Mesothelial cell of epicardium (in vitro differentiated cells): ENCODE data around the gene HIC2. TPM values are rescaled to one million over a fixed set of nuclear protein-coding genes. Genes with fewer than 3 reads are reported as not detected.
"Not testable (repeated sequence)": the region's sequence is repeated elsewhere in the genome, so short reads cannot be mapped to it uniquely, and the experiment has no call there.

Source experiments
- DNase-seq, 2 experiments: peaks; one replicate each; pipeline ENCODE4 v3.0.0; 2021; ENCODE audit warnings: low spot score in 2 of 2; ENCODE audit not compliant: unreplicated experiment in 2 of 2
- H3K27ac Mint-ChIP-seq: 2 replicates; pipeline ENCODE4 v1.8.0; 2021; ENCODE audit warnings: mixed read lengths
- H3K27me3 Mint-ChIP-seq: 2 replicates; pipeline ENCODE4 v1.8.0; 2021; ENCODE audit warnings: low read depth, mixed read lengths
- H3K36me3 Mint-ChIP-seq: 2 replicates; pipeline ENCODE4 v1.8.0; 2021; ENCODE audit warnings: mixed read lengths
- H3K4me1 Mint-ChIP-seq: 2 replicates; pipeline ENCODE4 v1.8.0; 2021; ENCODE audit warnings: mixed read lengths
- H3K4me3 Mint-ChIP-seq: 2 replicates; pipeline ENCODE4 v1.8.0; 2021; ENCODE audit warnings: mild to moderate bottlenecking, moderate library complexity, mixed read lengths
- H3K9me3 Mint-ChIP-seq: 2 replicates; pipeline ENCODE4 v1.8.0; 2021; ENCODE audit warnings: mixed read lengths
- total RNA-seq: library from RNA; stranded (reverse); gene quantifications from 3 replicates; pipeline ENCODE4 v1.2.1, GENCODE V29; 2021

The HIC2 gene
- total RNA-seq, 1 donor from 2014 or later = 26.6 TPM

- H3K4me1 Mint-ChIP-seq, H3K9me3 Mint-ChIP-seq, H3K27me3 Mint-ChIP-seq, H3K27ac Mint-ChIP-seq, H3K36me3 Mint-ChIP-seq: not testable (repeated sequence)
- peak; percentile 34 to 76 for DNase-seq
- H3K4me3 Mint-ChIP-seq = peak overlapping the region; percentile 69
Observed at GRCh38 chr22:21417853-21418252, 682 bp downstream of the HIC2 start.

GRCh38 chr22:21418974-21419638 lies 1.9 kb downstream of the HIC2 start:
- DNase-seq, H3K4me3 Mint-ChIP-seq, H3K36me3 Mint-ChIP-seq, H3K27me3 Mint-ChIP-seq, H3K27ac Mint-ChIP-seq, H3K4me1 Mint-ChIP-seq, H3K9me3 Mint-ChIP-seq: not testable (repeated sequence)

GRCh38 chr22:21420180-21420763 lies 3.1 kb downstream of the HIC2 start:
- not testable (repeated sequence) for H3K4me1 Mint-ChIP-seq, H3K27me3 Mint-ChIP-seq, H3K9me3 Mint-ChIP-seq, H3K36me3 Mint-ChIP-seq, H3K27ac Mint-ChIP-seq, DNase-seq, H3K4me3 Mint-ChIP-seq

- not testable (repeated sequence) for H3K4me1 Mint-ChIP-seq, H3K36me3 Mint-ChIP-seq, H3K9me3 Mint-ChIP-seq, H3K4me3 Mint-ChIP-seq, DNase-seq, H3K27ac Mint-ChIP-seq, H3K27me3 Mint-ChIP-seq
Observed at GRCh38 chr22:21424084-21424709, 7.0 kb downstream of the HIC2 start.

- H3K36me3 Mint-ChIP-seq, DNase-seq, H3K4me1 Mint-ChIP-seq, H3K27me3 Mint-ChIP-seq, H3K4me3 Mint-ChIP-seq, H3K9me3 Mint-ChIP-seq, H3K27ac Mint-ChIP-seq: not testable (repeated sequence)
Observed at GRCh38 chr22:21434378-21435233, 17.4 kb downstream of the HIC2 start.

- not testable (repeated sequence) for H3K36me3 Mint-ChIP-seq, H3K4me3 Mint-ChIP-seq, H3K27ac Mint-ChIP-seq, H3K27me3 Mint-ChIP-seq, H3K9me3 Mint-ChIP-seq, H3K4me1 Mint-ChIP-seq
- peak in 1 of 2 experiments; percentile 38 for DNase-seq
Observed at GRCh38 chr22:21435998-21436810, 19.0 kb downstream of the HIC2 start.

- DNase-seq, H3K27ac Mint-ChIP-seq, H3K4me1 Mint-ChIP-seq, H3K9me3 Mint-ChIP-seq, H3K27me3 Mint-ChIP-seq, H3K36me3 Mint-ChIP-seq, H3K4me3 Mint-ChIP-seq: not testable (repeated sequence)
Observed at GRCh38 chr22:21438013-21438412, 20.8 kb downstream of the HIC2 start.

DNA sequence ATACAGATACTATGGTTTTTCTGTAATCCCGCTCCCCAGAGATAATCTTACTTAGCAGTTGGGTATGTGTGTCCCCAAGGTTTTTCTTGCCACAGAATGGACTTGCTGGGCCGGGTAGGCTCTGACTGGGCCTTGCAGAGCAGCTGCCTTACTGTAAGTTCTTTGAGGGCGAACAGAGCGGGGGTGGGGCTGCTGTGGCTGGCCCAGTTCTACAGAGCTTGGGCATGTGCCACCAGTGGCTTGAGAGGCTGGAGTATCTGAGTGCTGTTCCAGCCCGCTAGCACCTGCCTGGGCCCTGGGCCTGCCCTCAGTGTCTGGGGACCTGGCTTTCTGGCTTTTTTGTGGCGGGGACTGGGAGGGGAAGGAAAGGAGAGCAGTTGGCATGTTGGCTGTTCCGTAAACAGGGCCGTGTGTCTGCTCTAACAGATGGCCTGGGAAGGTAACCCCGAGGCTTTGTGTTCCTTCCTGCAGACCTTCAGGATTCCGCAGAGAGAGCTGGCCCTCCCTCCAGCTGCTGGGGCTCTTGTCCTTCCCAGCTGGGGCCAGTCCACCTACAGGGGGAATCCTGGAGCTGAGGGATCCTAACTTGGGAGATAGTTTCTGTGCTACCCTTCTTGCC lies 23.0 kb downstream of the HIC2 start:
- H3K4me3 Mint-ChIP-seq, H3K36me3 Mint-ChIP-seq, H3K27ac Mint-ChIP-seq, DNase-seq, H3K4me1 Mint-ChIP-seq, H3K27me3 Mint-ChIP-seq, H3K9me3 Mint-ChIP-seq: not testable (repeated sequence)

- not testable (repeated sequence) for DNase-seq, H3K4me3 Mint-ChIP-seq, H3K27me3 Mint-ChIP-seq, H3K27ac Mint-ChIP-seq, H3K9me3 Mint-ChIP-seq, H3K36me3 Mint-ChIP-seq, H3K4me1 Mint-ChIP-seq
Observed at GRCh38 chr22:21440676-21441075, 23.5 kb downstream of the HIC2 start.

- DNase-seq, H3K27me3 Mint-ChIP-seq, H3K4me1 Mint-ChIP-seq, H3K27ac Mint-ChIP-seq, H3K9me3 Mint-ChIP-seq, H3K4me3 Mint-ChIP-seq, H3K36me3 Mint-ChIP-seq: not testable (repeated sequence)
Observed at GRCh38 chr22:21441170-21441569, 24.0 kb downstream of the HIC2 start.

GRCh38 chr22:21442123-21442522 lies 25.0 kb downstream of the HIC2 start:
- not testable (repeated sequence) for H3K9me3 Mint-ChIP-seq, H3K36me3 Mint-ChIP-seq, H3K27ac Mint-ChIP-seq, H3K4me1 Mint-ChIP-seq, DNase-seq, H3K4me3 Mint-ChIP-seq, H3K27me3 Mint-ChIP-seq

DNA sequence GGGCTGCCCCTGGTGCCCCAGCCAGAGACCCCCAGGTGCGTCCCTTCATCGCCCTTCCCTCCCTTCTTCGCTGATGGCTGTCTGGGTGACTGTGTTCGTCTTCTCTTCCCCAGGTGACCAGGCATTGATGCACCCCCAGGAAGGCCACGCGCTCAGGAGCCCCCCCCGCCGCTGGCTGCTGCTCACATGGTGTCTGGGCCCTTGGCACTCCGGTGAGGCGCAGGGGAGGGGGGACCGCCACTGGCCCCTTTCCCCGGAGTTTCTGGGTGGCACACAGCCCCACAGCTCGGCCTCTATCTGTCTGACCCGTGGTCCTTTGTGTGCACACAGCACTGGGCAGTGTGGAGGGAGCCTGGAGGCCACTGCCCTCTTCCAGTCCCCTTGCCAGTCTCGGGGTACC lies 25.5 kb downstream of the HIC2 start:
- not testable (repeated sequence) for H3K9me3 Mint-ChIP-seq, H3K27ac Mint-ChIP-seq, H3K4me1 Mint-ChIP-seq, H3K27me3 Mint-ChIP-seq, H3K4me3 Mint-ChIP-seq, H3K36me3 Mint-ChIP-seq
- peak in 1 of 2 experiments; percentile 29 for DNase-seq
